HG03175 (cell line): ENCODE measurements around the gene ZNF302.

Experiments used
- ATAC-seq: cut with Tn5 transposase; IDR thresholded peaks from one replicate; pipeline ENCODE4 v1.9.1; 2021; ENCODE audit warnings: mild to moderate bottlenecking, moderate library complexity; ENCODE audit not compliant: unreplicated experiment

ZNF302 gene

GRCh38 chr19:34731964-34732363 lies 54.5 kb downstream of the ZNF302 start:
- ATAC-seq, result no peak

GRCh38 chr19:34732612-34733211 lies 55.2 kb downstream of the ZNF302 start:
- ATAC-seq, result no peak

GRCh38 chr19:34733266-34733745 lies 55.8 kb downstream of the ZNF302 start:
- ATAC-seq, result peak; percentile 27

GRCh38 chr19:34733746-34734536 lies 56.5 kb downstream of the ZNF302 start, which contains the start of gene ZNF181:
TSS of gene ZNF181 (plus strand) at chr19:34734243. CDS start at chr19:34735038, 795 bp downstream.
- peak; percentile 77 for ATAC-seq

- ATAC-seq, result no peak
Measured at GRCh38 chr19:34734537-34735103, 57.1 kb downstream of the ZNF302 start.
